ENCODE results near the gene SF3B3.
"Not testable (repeated sequence)": the region's sequence is repeated elsewhere in the genome, so short reads cannot be mapped to it uniquely, and the experiment has no call there.

The SF3B3 gene

GRCh38 chr16:70611785-70612303 is 88.2 kb downstream of the SF3B3 start:
- in situ Hi-C loops (cut with MboI; ENCODE audit: low sequenced_read_pairs): no loop called here

- in situ Hi-C loops (cut with MboI; ENCODE audit: low sequenced_read_pairs): no loop called here
Observed at GRCh38 chr16:70612931-70613330, 89.3 kb downstream of the SF3B3 start.

- in situ Hi-C loops (cut with MboI; ENCODE audit: low sequenced_read_pairs): no loop called here
Observed at GRCh38 chr16:70614208-70614951, 90.8 kb downstream of the SF3B3 start.

- in situ Hi-C loops (cut with MboI; ENCODE audit: low sequenced_read_pairs): no loop called here
Observed at GRCh38 chr16:70615945-70616344, 92.3 kb downstream of the SF3B3 start.

GRCh38 chr16:70621864-70622263 is 98.2 kb downstream of the SF3B3 start:
- in situ Hi-C loops (cut with MboI; ENCODE audit: low sequenced_read_pairs): not testable (repeated sequence)
